Ishikawa (cell line): ENCODE data around the gene TH.

Experiments
- CEBPB ChIP-seq: IDR thresholded peaks from 2 replicates; pipeline ENCODE4 v1.6.1; 2012
- CREB1 ChIP-seq: IDR thresholded peaks from 2 replicates; pipeline ENCODE4 v1.6.1; 2012; ENCODE audit warnings: low read depth
- EGR1 ChIP-seq: IDR thresholded peaks from 2 replicates; pipeline ENCODE4 v1.6.1; 2012
- EP300 ChIP-seq: IDR thresholded peaks from 2 replicates; pipeline ENCODE4 v1.6.1; 2012; ENCODE audit warnings: borderline replicate concordance
- FOXM1 ChIP-seq: IDR thresholded peaks from 2 replicates; pipeline ENCODE4 v1.6.1; 2012; ENCODE audit warnings: low read depth, borderline replicate concordance
- NFIC ChIP-seq: IDR thresholded peaks from 2 replicates; pipeline ENCODE4 v1.6.1; 2012
- RAD21 ChIP-seq: IDR thresholded peaks from 2 replicates; pipeline ENCODE4 v1.6.1; 2012; ENCODE audit warnings: low read depth
- REST ChIP-seq: IDR thresholded peaks from 2 replicates; pipeline ENCODE4 v1.6.1; 2012; ENCODE audit warnings: low read depth, mild to moderate bottlenecking
- TAF1 ChIP-seq: IDR thresholded peaks from 2 replicates; pipeline ENCODE4 v1.6.1; 2012; ENCODE audit warnings: low read depth, mild to moderate bottlenecking
- TCF12 ChIP-seq: IDR thresholded peaks from 2 replicates; pipeline ENCODE4 v1.6.1; 2012; ENCODE audit warnings: low read depth
- TEAD4 ChIP-seq: IDR thresholded peaks from 2 replicates; pipeline ENCODE4 v1.6.1; 2012
- USF1 ChIP-seq: IDR thresholded peaks from 2 replicates; pipeline ENCODE4 v1.6.1; 2012
- YY1 ChIP-seq: IDR thresholded peaks from 2 replicates; pipeline ENCODE4 v1.6.1; 2012; ENCODE audit warnings: low read depth
- ZBTB7A ChIP-seq: IDR thresholded peaks from 2 replicates; pipeline ENCODE4 v1.6.1; 2012; ENCODE audit warnings: low read depth
- TF ChIP-seq, protein P1 (sequence below): IDR thresholded peaks from 2 replicates; pipeline ENCODE4 v1.6.1; 2012

Gene TH

GRCh38 chr11:2197771-2198520 lies 26.3 kb upstream of the TH start:
- TF ChIP-seq CEBPB = no peak
- no peak for TF ChIP-seq EGR1
- TF ChIP-seq YY1 = no peak
- TF ChIP-seq USF1 = no peak
- TF ChIP-seq TEAD4 = no peak
- TF ChIP-seq, protein P1, sequence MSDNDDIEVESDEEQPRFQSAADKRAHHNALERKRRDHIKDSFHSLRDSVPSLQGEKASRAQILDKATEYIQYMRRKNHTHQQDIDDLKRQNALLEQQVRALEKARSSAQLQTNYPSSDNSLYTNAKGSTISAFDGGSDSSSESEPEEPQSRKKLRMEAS = no peak
- no peak for TF ChIP-seq CREB1
- TF ChIP-seq FOXM1 = no peak
- TF ChIP-seq TAF1 = no peak
- TF ChIP-seq REST = no peak
- no peak for TF ChIP-seq ZBTB7A
- TF ChIP-seq NFIC = no peak
- TF ChIP-seq EP300 = no peak
- TF ChIP-seq RAD21 = no peak
- TF ChIP-seq TCF12 = no peak

GRCh38 chr11:2196970-2197770 lies 25.6 kb upstream of the TH start:
- TF ChIP-seq, protein P1 = no peak
- peak; percentile 97 for TF ChIP-seq RAD21

DNA sequence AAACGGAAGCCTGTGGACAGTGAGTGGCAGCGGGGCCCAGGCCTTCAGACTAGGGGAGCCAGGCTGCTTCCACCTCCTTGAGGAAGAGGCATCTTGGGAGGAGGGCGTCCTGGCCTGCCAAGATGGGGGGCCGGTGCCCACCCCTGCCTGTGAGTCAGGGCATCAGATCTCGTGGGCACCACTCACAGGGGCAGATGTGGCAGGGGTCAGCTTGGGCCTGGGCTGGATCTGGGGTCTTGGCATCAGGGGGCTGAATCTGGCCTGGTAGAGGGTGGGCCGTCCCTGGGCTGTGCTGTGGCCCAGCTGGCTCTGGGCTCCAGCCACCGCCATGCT lies 24.1 kb upstream of the TH start:
- no peak for TF ChIP-seq CREB1
- no peak for TF ChIP-seq TCF12
- TF ChIP-seq, protein P1 = no peak
- TF ChIP-seq NFIC = no peak
- no peak for TF ChIP-seq CEBPB
- no peak for TF ChIP-seq TAF1
- TF ChIP-seq YY1 = no peak
- no peak for TF ChIP-seq EGR1
- no peak for TF ChIP-seq FOXM1
- TF ChIP-seq REST = no peak
- no peak for TF ChIP-seq ZBTB7A
- no peak for TF ChIP-seq RAD21
- no peak for TF ChIP-seq TEAD4

DNA sequence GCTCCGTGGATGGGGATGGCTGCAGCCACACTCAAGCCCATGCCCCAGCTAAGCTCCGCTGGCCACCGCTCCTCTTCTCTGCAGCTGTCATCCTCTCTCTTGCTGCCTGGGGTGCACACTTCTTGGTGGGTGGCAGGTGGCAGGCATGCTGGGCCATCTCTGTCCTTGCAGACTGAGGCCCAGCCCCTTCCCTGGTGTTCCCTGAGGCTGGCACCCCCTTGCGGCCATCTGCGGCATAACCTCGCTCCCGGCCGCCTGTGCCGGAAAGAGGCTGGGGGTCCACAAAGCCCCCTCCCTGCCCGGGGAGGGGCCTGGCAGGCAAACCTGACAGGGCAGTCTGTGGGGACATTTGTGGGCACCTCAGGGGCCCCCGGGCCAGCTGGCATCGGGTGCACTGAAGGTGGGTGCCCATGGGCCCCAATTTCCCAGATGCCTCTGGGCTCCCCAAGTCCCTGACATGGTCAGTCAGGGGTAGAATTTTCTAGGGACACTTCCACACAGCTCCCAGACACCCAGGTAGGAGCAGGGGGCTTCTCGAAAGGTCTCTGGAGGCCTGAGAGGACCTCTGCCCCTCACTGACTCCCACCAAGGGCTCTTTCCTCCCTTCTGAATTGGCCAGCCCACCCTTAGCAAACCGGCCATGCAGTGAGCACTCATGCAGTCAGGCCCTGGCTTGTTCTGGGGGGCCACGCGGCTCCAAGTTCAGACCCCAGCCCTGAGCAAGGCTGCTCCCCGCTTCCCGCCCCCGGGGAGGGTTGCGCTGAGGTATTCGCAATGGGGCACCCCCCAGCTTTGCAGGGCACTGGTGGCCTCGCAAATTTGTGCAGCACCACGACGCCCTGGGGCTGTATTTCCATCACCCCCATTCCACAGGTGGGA lies 23.5 kb upstream of the TH start:
- TF ChIP-seq ZBTB7A (peak; percentile 99), RAD21 (peak; percentile 46; the same call in 1 of the 2 replicates), USF1 (no peak)

DNA sequence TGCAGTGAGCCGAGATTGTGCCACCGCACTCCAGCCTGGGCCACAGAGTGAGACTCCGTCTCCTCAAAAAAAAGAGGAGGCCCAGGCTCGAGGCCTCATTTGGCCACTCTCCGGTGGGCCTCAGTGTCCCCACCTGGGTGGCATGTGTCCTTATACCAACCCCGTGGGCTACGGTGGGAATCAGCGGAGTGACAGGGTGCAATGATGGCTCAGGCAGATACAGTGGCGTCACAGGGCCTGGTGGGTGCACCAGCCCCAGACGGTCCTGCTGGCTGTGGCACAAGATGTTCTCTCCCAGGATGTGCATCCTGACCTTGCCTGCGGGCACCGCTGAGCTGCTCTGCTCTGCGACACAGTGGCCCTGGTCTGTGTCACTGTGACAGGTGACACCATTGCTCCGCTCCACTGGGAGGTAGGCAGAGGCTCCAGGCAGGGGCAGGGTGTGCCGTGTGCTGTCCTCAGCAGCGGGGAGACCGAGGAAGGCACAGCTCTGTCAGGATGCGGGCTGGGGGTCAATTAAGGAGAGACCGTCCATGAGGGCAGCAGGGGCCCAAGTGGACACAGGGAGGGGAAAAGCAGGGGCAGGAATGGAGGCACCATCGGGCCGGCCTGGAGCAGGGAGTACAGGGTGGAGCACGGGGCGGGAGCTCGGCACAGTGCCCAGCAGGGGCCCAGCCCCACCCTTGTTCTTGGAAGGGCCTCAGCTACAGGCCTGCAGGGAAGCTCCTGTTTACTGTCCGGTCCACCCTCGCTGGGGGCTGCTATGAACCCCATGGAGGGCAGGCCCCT lies 21.7 kb upstream of the TH start:
- TF ChIP-seq USF1 (no peak), NFIC (no peak), TAF1 (no peak), REST (no peak), YY1 (no peak), EGR1 (no peak), EP300 (no peak)
- TF ChIP-seq, protein P1 = no peak
